WTC11 (cell line): ENCODE measurements around the gene TSSK2. TPM values are rescaled to one million over a fixed set of nuclear protein-coding genes. Genes with fewer than 3 reads are reported as not detected.

Source experiments
- ATAC-seq: fragments of 200-7000 bp; cut with Tn5 transposase; 2 replicates; pipeline ENCODE4 v1.10.0; 2021; ENCODE audit warnings: mild to moderate bottlenecking, moderate library complexity
- CTCF ChIA-PET: fragments of 300-600 bp; sonication (Branson Sonifier 250); formaldehyde crosslinking; loops from one replicate; lab custom pipeline; 2021; ENCODE audit warnings: antibody characterized with exemption; lab: Charles Lee
- POLR2A ChIA-PET: fragments of 350-600 bp; sonication (Branson Sonifier 250); formaldehyde crosslinking; loops from one replicate; lab custom pipeline; 2021; ENCODE audit warnings: antibody characterized with exemption; lab: Charles Lee
- DNase-seq: peaks from one replicate; pipeline ENCODE4 v3.0.0; 2021; ENCODE audit warnings: low spot score
- H3K27ac Mint-ChIP-seq: 2 replicates; pipeline ENCODE4 v1.8.0; 2021; ENCODE audit warnings: mixed read lengths
- H3K27me3 Mint-ChIP-seq: 2 replicates; pipeline ENCODE4 v1.8.0; 2021; ENCODE audit warnings: low read depth, mild to moderate bottlenecking, moderate library complexity, mixed read lengths
- H3K36me3 Mint-ChIP-seq: 2 replicates; pipeline ENCODE4 v1.8.0; 2021; ENCODE audit warnings: mixed read lengths
- H3K4me1 Mint-ChIP-seq: 2 replicates; pipeline ENCODE4 v1.8.0; 2022; ENCODE audit warnings: mixed read lengths
- H3K4me3 Mint-ChIP-seq: 2 replicates; pipeline ENCODE4 v1.8.0; 2021; ENCODE audit warnings: mild to moderate bottlenecking, moderate library complexity, mixed read lengths
- H3K9me3 Mint-ChIP-seq: 2 replicates; pipeline ENCODE4 v1.8.0; 2021; ENCODE audit warnings: mixed read lengths
- CBFB ChIP-seq: sonication (generic); formaldehyde crosslinking; IDR thresholded peaks from 2 replicates; pipeline ENCODE4 v1.8.1; 2022; ENCODE audit warnings: mild to moderate bottlenecking, low read depth, missing genetic modification reagents
- ELF4 ChIP-seq: sonication (generic); formaldehyde crosslinking; IDR thresholded peaks from 2 replicates; pipeline ENCODE4 v1.8.1; 2022; ENCODE audit warnings: low read depth, mild to moderate bottlenecking, moderate library complexity, missing genetic modification reagents
- EMX1 ChIP-seq: fragments of 250-450 bp; sonication (Bioruptor Pico); IDR thresholded peaks from 2 replicates; pipeline ENCODE4 v1.8.0; 2021; ENCODE audit warnings: mild to moderate bottlenecking
- IRF1 ChIP-seq: sonication (generic); formaldehyde crosslinking; IDR thresholded peaks from 2 replicates; pipeline ENCODE4 v1.8.0; 2023; ENCODE audit warnings: missing genetic modification reagents
- JAZF1 ChIP-seq: fragments of 250-450 bp; sonication (Bioruptor Pico); IDR thresholded peaks from 2 replicates; pipeline ENCODE4 v1.9.0; 2021; ENCODE audit warnings: moderate library complexity, mild to moderate bottlenecking, inconsistent platforms
- MAX ChIP-seq: sonication (generic); formaldehyde crosslinking; IDR thresholded peaks from 2 replicates; pipeline ENCODE4 v1.8.0; 2022; ENCODE audit warnings: mild to moderate bottlenecking, missing genetic modification reagents
- NR1H2 ChIP-seq: sonication (generic); formaldehyde crosslinking; IDR thresholded peaks from 2 replicates; pipeline ENCODE4 v1.9.0; 2021; ENCODE audit warnings: mild to moderate bottlenecking, moderate library complexity, missing genetic modification reagents
- PREB ChIP-seq: sonication (generic); formaldehyde crosslinking; IDR thresholded peaks from 2 replicates; pipeline ENCODE4 v1.8.1; 2022; ENCODE audit warnings: mild to moderate bottlenecking, missing genetic modification reagents, moderate library complexity, borderline replicate concordance
- TP53 ChIP-seq: sonication (generic); formaldehyde crosslinking; IDR thresholded peaks from 2 replicates; pipeline ENCODE4 v1.8.1; 2023; ENCODE audit warnings: mild to moderate bottlenecking, missing genetic modification reagents
- ZNF219 ChIP-seq: sonication (generic); formaldehyde crosslinking; IDR thresholded peaks from 2 replicates; pipeline ENCODE4 v1.8.0; 2023; ENCODE audit warnings: missing genetic modification reagents, mild to moderate bottlenecking, borderline replicate concordance
- ZNF317 ChIP-seq: sonication (generic); formaldehyde crosslinking; IDR thresholded peaks from 2 replicates; pipeline ENCODE4 v1.8.1; 2023; ENCODE audit warnings: low read depth, mild to moderate bottlenecking, moderate library complexity, missing genetic modification reagents, borderline replicate concordance
- total RNA-seq: library from RNA; stranded (reverse); gene quantifications from 3 replicates; pipeline ENCODE4 v1.2.3, GENCODE V29; 2021
- TF ChIP-seq, protein P1 (sequence below): fragments of 250-450 bp; sonication (Bioruptor Pico); IDR thresholded peaks from 2 replicates; pipeline ENCODE4 v1.9.0; 2021; ENCODE audit warnings: mild to moderate bottlenecking
- TF ChIP-seq, protein P2 (sequence below): sonication (generic); formaldehyde crosslinking; conservative IDR thresholded peaks from 2 replicates; pipeline ENCODE4 v1.8.1; 2023; ENCODE audit warnings: mild to moderate bottlenecking, low read depth, missing genetic modification reagents, moderate library complexity
- TF ChIP-seq, protein P3 (sequence below): sonication (generic); formaldehyde crosslinking; IDR thresholded peaks from 2 replicates; pipeline ENCODE4 v1.8.0; 2023; ENCODE audit warnings: mild to moderate bottlenecking, missing genetic modification reagents
- TF ChIP-seq, protein P4 (sequence below): sonication (generic); formaldehyde crosslinking; IDR thresholded peaks from 2 replicates; pipeline ENCODE4 v1.8.1; 2022; ENCODE audit warnings: mild to moderate bottlenecking, moderate library complexity, missing genetic modification reagents

Gene TSSK2
- total RNA-seq, 1 experiment from 2014 or later: not detected

DNA sequence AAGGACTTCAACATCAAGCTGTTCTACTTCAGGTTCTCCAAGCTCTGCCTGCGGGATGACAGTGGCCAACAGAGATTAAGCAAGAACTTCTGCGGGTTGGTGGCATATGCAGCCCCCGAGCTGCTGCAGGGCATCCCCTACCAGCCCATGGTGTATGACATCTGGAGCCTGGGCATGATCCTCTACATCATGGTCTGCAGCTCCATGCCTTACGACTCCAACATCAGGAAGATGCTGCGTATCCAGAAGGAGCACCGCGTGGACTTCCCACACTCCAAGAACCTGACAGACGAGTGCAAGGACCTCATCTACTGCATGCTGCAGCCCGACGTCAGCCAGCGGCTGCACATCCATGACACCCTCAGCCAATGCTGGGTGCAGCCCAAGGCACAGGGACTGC, 6.1 kb upstream of the TSSK2 start (continued):
- TF ChIP-seq, protein P1, sequence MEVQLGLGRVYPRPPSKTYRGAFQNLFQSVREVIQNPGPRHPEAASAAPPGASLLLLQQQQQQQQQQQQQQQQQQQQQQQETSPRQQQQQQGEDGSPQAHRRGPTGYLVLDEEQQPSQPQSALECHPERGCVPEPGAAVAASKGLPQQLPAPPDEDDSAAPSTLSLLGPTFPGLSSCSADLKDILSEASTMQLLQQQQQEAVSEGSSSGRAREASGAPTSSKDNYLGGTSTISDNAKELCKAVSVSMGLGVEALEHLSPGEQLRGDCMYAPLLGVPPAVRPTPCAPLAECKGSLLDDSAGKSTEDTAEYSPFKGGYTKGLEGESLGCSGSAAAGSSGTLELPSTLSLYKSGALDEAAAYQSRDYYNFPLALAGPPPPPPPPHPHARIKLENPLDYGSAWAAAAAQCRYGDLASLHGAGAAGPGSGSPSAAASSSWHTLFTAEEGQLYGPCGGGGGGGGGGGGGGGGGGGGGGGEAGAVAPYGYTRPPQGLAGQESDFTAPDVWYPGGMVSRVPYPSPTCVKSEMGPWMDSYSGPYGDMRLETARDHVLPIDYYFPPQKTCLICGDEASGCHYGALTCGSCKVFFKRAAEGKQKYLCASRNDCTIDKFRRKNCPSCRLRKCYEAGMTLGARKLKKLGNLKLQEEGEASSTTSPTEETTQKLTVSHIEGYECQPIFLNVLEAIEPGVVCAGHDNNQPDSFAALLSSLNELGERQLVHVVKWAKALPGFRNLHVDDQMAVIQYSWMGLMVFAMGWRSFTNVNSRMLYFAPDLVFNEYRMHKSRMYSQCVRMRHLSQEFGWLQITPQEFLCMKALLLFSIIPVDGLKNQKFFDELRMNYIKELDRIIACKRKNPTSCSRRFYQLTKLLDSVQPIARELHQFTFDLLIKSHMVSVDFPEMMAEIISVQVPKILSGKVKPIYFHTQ (CRISPR knock-in tag): no peak
- TF ChIP-seq, protein P2, sequence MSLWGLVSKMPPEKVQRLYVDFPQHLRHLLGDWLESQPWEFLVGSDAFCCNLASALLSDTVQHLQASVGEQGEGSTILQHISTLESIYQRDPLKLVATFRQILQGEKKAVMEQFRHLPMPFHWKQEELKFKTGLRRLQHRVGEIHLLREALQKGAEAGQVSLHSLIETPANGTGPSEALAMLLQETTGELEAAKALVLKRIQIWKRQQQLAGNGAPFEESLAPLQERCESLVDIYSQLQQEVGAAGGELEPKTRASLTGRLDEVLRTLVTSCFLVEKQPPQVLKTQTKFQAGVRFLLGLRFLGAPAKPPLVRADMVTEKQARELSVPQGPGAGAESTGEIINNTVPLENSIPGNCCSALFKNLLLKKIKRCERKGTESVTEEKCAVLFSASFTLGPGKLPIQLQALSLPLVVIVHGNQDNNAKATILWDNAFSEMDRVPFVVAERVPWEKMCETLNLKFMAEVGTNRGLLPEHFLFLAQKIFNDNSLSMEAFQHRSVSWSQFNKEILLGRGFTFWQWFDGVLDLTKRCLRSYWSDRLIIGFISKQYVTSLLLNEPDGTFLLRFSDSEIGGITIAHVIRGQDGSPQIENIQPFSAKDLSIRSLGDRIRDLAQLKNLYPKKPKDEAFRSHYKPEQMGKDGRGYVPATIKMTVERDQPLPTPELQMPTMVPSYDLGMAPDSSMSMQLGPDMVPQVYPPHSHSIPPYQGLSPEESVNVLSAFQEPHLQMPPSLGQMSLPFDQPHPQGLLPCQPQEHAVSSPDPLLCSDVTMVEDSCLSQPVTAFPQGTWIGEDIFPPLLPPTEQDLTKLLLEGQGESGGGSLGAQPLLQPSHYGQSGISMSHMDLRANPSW (CRISPR knock-in tag): no peak
- TF ChIP-seq ZNF317 (CRISPR knock-in tag) (no peak), TP53 (CRISPR knock-in tag) (no peak), ZNF219 (no peak), JAZF1 (no peak), ELF4 (CRISPR knock-in tag) (no peak), MAX (no peak), CBFB (CRISPR knock-in tag) (no peak)

DNA sequence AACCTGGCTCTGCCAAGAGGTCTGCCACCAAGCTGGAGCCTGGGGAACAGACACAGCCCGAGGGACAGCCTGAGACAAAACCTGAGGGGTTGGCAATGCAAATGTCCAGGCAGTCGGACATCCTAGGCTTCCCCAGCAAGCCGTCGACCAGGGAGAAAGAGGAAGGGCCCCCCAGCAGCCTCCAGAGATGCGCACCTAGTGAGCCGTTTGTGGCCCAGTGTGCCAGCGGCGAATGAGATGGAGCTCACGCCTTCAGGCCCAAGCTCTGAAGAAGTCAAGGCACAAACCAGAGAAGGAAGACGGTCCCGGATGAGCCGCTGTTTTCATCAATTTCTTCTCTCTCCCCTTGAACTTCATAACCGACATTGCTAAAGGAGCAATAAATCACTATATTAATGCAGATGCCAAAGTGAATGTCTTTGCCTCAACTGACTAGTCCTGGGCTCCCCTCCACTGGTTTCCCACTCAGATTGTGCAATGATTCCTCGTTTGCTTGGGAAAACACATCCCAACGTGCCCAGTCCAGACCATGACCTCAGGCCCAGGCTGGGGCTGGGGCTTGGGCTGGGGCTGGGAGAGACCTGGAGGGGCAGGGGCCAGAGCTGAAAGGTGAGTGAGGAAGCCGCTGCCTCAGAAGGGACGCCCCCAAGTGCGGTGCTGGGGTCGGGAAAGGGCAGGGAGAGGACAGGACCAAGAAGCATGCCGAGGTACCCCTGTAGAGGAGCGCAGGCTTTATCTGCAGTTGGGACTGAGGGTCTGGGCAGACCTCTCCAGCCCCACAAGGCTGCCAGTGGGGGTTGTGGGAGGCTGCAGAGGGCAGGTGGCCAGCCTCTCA, 5.4 kb upstream of the TSSK2 start:
- H3K4me1 Mint-ChIP-seq: peaks cover 16% of the 10 kb centered on the region
- H3K27ac Mint-ChIP-seq: no peak overlapping the region
- TF ChIP-seq PREB (CRISPR knock-in tag): no peak
- TF ChIP-seq, protein P3, sequence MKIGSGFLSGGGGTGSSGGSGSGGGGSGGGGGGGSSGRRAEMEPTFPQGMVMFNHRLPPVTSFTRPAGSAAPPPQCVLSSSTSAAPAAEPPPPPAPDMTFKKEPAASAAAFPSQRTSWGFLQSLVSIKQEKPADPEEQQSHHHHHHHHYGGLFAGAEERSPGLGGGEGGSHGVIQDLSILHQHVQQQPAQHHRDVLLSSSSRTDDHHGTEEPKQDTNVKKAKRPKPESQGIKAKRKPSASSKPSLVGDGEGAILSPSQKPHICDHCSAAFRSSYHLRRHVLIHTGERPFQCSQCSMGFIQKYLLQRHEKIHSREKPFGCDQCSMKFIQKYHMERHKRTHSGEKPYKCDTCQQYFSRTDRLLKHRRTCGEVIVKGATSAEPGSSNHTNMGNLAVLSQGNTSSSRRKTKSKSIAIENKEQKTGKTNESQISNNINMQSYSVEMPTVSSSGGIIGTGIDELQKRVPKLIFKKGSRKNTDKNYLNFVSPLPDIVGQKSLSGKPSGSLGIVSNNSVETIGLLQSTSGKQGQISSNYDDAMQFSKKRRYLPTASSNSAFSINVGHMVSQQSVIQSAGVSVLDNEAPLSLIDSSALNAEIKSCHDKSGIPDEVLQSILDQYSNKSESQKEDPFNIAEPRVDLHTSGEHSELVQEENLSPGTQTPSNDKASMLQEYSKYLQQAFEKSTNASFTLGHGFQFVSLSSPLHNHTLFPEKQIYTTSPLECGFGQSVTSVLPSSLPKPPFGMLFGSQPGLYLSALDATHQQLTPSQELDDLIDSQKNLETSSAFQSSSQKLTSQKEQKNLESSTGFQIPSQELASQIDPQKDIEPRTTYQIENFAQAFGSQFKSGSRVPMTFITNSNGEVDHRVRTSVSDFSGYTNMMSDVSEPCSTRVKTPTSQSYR: no peak
- TF ChIP-seq EMX1 (CRISPR knock-in tag): no peak
- TF ChIP-seq, protein P4, sequence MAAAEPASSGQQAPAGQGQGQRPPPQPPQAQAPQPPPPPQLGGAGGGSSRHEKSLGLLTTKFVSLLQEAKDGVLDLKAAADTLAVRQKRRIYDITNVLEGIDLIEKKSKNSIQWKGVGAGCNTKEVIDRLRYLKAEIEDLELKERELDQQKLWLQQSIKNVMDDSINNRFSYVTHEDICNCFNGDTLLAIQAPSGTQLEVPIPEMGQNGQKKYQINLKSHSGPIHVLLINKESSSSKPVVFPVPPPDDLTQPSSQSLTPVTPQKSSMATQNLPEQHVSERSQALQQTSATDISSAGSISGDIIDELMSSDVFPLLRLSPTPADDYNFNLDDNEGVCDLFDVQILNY (CRISPR knock-in tag): no peak
- no peak for TF ChIP-seq IRF1 (CRISPR knock-in tag)
- TF ChIP-seq JAZF1: no peak
- no peak for TF ChIP-seq NR1H2 (CRISPR knock-in tag)
- TF ChIP-seq, all 79 proteins: peak for 0
- no peak for DNase-seq
- H3K27me3 Mint-ChIP-seq: no peaks in the 10 kb centered on the region; the same call in 1 of the 2 replicates
- H3K36me3 Mint-ChIP-seq: no peaks in the 10 kb centered on the region
- ATAC-seq: no peak
- CTCF ChIA-PET: no interaction called here
- H3K4me3 Mint-ChIP-seq: no peak overlapping the region
- POLR2A ChIA-PET: interaction anchor here (0.6 kb wide), 1 partner anchor 22 kb away, joined by 4 read pairs; no protein-coding TSS in a partner anchor
- H3K9me3 Mint-ChIP-seq: no peaks in the 10 kb centered on the region
